GM21515 (cell line): ENCODE measurements around the gene PATZ1.
"Not testable (repeated sequence)": the region's sequence is repeated elsewhere in the genome, so short reads cannot be mapped to it uniquely, and the experiment has no call there.

Experiments
- ATAC-seq: cut with Tn5 transposase; IDR thresholded peaks from one replicate; pipeline ENCODE4 v1.9.1; 2021; ENCODE audit not compliant: unreplicated experiment

PATZ1 gene

GRCh38 chr22:31314220-31314619, 31.9 kb downstream of the PATZ1 start:
- not testable (repeated sequence) for ATAC-seq

GRCh38 chr22:31313366-31314147, 32.6 kb downstream of the PATZ1 start:
- ATAC-seq = no peak

- ATAC-seq = no peak
These were observed 38.0 kb downstream of the PATZ1 start for GRCh38 chr22:31308181-31308580.

GRCh38 chr22:31305194-31305593, 41.0 kb downstream of the PATZ1 start:
- ATAC-seq = no peak

- ATAC-seq = no peak
These were observed 43.6 kb downstream of the PATZ1 start for GRCh38 chr22:31302537-31302936.

- ATAC-seq = no peak
These were observed 44.1 kb downstream of the PATZ1 start for GRCh38 chr22:31302006-31302405.

- no peak for ATAC-seq
These were observed 45.2 kb downstream of the PATZ1 start for GRCh38 chr22:31300896-31301295.

- ATAC-seq = no peak
These were observed 50.1 kb downstream of the PATZ1 start for GRCh38 chr22:31295831-31296657.

- no peak for ATAC-seq
These were observed 50.8 kb downstream of the PATZ1 start for GRCh38 chr22:31295360-31295759.

GRCh38 chr22:31292236-31292989, 53.7 kb downstream of the PATZ1 start, which contains the start of gene PIK3IP1:
Gene PIK3IP1 (minus strand): TSS chr22:31292488. CDS start chr22:31292344, 144 bp downstream.
- no peak for ATAC-seq

GRCh38 chr22:31291481-31292235, 54.5 kb downstream of the PATZ1 start:
- ATAC-seq = no peak

- ATAC-seq = peak; percentile 87
These were observed 55.4 kb downstream of the PATZ1 start for GRCh38 chr22:31290494-31291471.

GRCh38 chr22:31289344-31289743, 56.8 kb downstream of the PATZ1 start:
- no peak for ATAC-seq

GRCh38 chr22:31288496-31289240, 57.5 kb downstream of the PATZ1 start:
- no peak for ATAC-seq

- no peak for ATAC-seq
These were observed 58.2 kb downstream of the PATZ1 start for GRCh38 chr22:31287818-31288495.

GRCh38 chr22:31286360-31287255, 59.5 kb downstream of the PATZ1 start:
- ATAC-seq = no peak
